GM12878 (cell line): Measurements from ENCODE around the gene AP5B1. TPM values are rescaled to one million over a fixed set of nuclear protein-coding genes. Genes with fewer than 3 reads are reported as not detected.

Experiments
- ATAC-seq: fragments of 200-7000 bp; cut with Tn5 transposase; 3 replicates; pipeline ENCODE4 v1.9.1; 2020; ENCODE audit warnings: mild to moderate bottlenecking, moderate library complexity
- BruUV-seq: library from RNA; stranded (reverse); fragments of 400-500 nt; replicated peaks from 2 replicates; lab custom pipeline; 2021; lab: Mats Ljungman, UMichigan
- CTCF ChIA-PET: fragments of 300-600 bp; sonication (Branson Sonifier 250); formaldehyde crosslinking; extraction: SDS; loops from one replicate; lab custom pipeline; 2021; ENCODE audit warnings: inconsistent platforms; lab: Yijun Ruan, JAX
- POLR2A ChIA-PET: fragments of 350-600 bp; formaldehyde crosslinking; extraction: SDS; loops from one replicate; lab custom pipeline; 2021; ENCODE audit warnings: inconsistent platforms; lab: Charles Lee
- RAD21 ChIA-PET: fragments of 300-600 bp; sonication (Branson Sonifier 250); formaldehyde crosslinking; loops from one replicate; lab custom pipeline; 2023; ENCODE audit warnings: antibody characterized with exemption; ENCODE audit not compliant: unreplicated experiment; lab: Charles Lee
- SMC1A ChIA-PET: fragments of 300-600 bp; sonication (Branson Sonifier 250); formaldehyde crosslinking; loops from one replicate; lab custom pipeline; 2023; ENCODE audit not compliant: unreplicated experiment, uncharacterized antibody; lab: Charles Lee
- DNase-seq: peaks from one replicate; pipeline ENCODE4 v3.0.0-alpha.2; 2011; ENCODE audit warnings: low read depth, low spot score
- FAIRE-seq: peaks from 3 replicates; lab custom pipeline; 2011; peaks lifted over from hg19 to GRCh38; lab: Jason Lieb, UNC
- H2AFZ ChIP-seq: 2 replicates; pipeline ENCODE4 v1.6.0; 2011; ENCODE audit warnings: low read depth, low read length, control low read depth; ENCODE audit not compliant: control insufficient read depth
- H3K27ac ChIP-seq: 2 replicates; pipeline ENCODE4 v1.5.1; 2011; ENCODE audit warnings: control low read depth; ENCODE audit not compliant: control insufficient read depth, insufficient read depth
- H3K27me3 ChIP-seq, 2 experiments: replicated peaks in 1 of 2; 2 replicates each; pipeline versions ENCODE4 v1.6.0 to v1.6.1; 2011; ENCODE audit warnings: low read length in 1 of 2; ENCODE audit not compliant: control insufficient read depth in 2 of 2, insufficient read depth in 2 of 2
- H3K36me3 ChIP-seq, 2 experiments: 2 replicates each; pipeline ENCODE4 v1.5.1; 2011; ENCODE audit warnings: low read length in 1 of 2; ENCODE audit not compliant: control insufficient read depth in 2 of 2, insufficient read depth in 2 of 2
- H3K4me1 ChIP-seq: 2 replicates; pipeline ENCODE4 v1.6.1; 2011; ENCODE audit warnings: mild to moderate bottlenecking, low read length, moderate library complexity, mixed read lengths; ENCODE audit not compliant: control insufficient read depth, insufficient read depth
- H3K4me2 ChIP-seq: 2 replicates; pipeline ENCODE4 v1.6.0; 2011; ENCODE audit warnings: control low read depth; ENCODE audit not compliant: control insufficient read depth, insufficient read depth
- H3K4me3 ChIP-seq: fragments of 200-600 bp; sonication (generic); 2 replicates; pipeline ENCODE4 v1.5.1; 2016
- H3K79me2 ChIP-seq: 2 replicates; pipeline ENCODE4 v1.6.0; 2011; ENCODE audit warnings: low read length; ENCODE audit not compliant: control insufficient read depth, insufficient read depth
- H3K9ac ChIP-seq: 2 replicates; pipeline ENCODE4 v1.8.0; 2011; ENCODE audit warnings: low read length, control low read depth, mixed read lengths; ENCODE audit not compliant: control insufficient read depth, insufficient read depth
- H3K9me3 ChIP-seq: replicated peaks from 3 replicates; pipeline ENCODE4 v1.5.1; 2011; ENCODE audit warnings: mild to moderate bottlenecking, low read length; ENCODE audit not compliant: control insufficient read depth, insufficient read depth
- H4K20me1 ChIP-seq: 2 replicates; pipeline ENCODE4 v1.6.0; 2011; ENCODE audit not compliant: control insufficient read depth, insufficient read depth
- BMI1 ChIP-seq: fragments of 450-650 bp; IDR thresholded peaks from 2 replicates; pipeline ENCODE4 v1.6.1; 2016; ENCODE audit warnings: mild to moderate bottlenecking, moderate library complexity, borderline replicate concordance
- EGR1 ChIP-seq, 2 experiments: IDR thresholded peaks; 1 replicate in 1 of 2; 2 replicates in 1 of 2; pipeline ENCODE4 v1.6.1; 2011 to 2012; ENCODE audit warnings: low read depth in 2 of 2, low read length in 2 of 2, borderline replicate concordance in 1 of 2, mild to moderate bottlenecking in 1 of 2, moderate library complexity in 1 of 2
- HDAC6 ChIP-seq: fragments of 200-600 bp; sonication (generic); IDR thresholded peaks from one replicate; pipeline ENCODE4 v1.8.0; 2017; ENCODE audit warnings: antibody characterized with exemption; ENCODE audit not compliant: unreplicated experiment
- IRF4 ChIP-seq: IDR thresholded peaks from 2 replicates; pipeline ENCODE4 v1.6.1; 2011; ENCODE audit warnings: low read depth, low read length
- MEF2A ChIP-seq: IDR thresholded peaks from 2 replicates; pipeline ENCODE4 v1.6.1; 2011; ENCODE audit warnings: low read depth, mild to moderate bottlenecking, low read length, moderate library complexity; ENCODE audit not compliant: insufficient read depth
- MXI1 ChIP-seq: fragments of 150-350 bp; IDR thresholded peaks from 2 replicates; pipeline ENCODE4 v1.6.1; 2011; ENCODE audit warnings: low read depth, mild to moderate bottlenecking, inconsistent platforms, low read length, improper control_type of control experiment
- NFXL1 ChIP-seq: fragments of 450-650 bp; IDR thresholded peaks from 2 replicates; pipeline ENCODE4 v1.6.1; 2017; ENCODE audit warnings: antibody characterized with exemption, mild to moderate bottlenecking, borderline replicate concordance
- NR2C2 ChIP-seq: IDR thresholded peaks from 2 replicates; pipeline ENCODE4 v1.6.1; 2011; ENCODE audit warnings: borderline replicate concordance, low read depth; ENCODE audit not compliant: control insufficient read depth, insufficient read length
- NR2F1 ChIP-seq: fragments of 450-650 bp; conservative IDR thresholded peaks from 2 replicates; pipeline ENCODE4 v1.6.1; 2017; ENCODE audit warnings: mild to moderate bottlenecking
- RBBP5 ChIP-seq: fragments of 200-600 bp; sonication (generic); conservative IDR thresholded peaks from 2 replicates; pipeline ENCODE4 v1.6.1; 2016
- RUNX3 ChIP-seq: IDR thresholded peaks from 2 replicates; pipeline ENCODE4 v1.6.1; 2012; ENCODE audit warnings: low read length, inconsistent platforms
- STAT3 ChIP-seq: IDR thresholded peaks from 2 replicates; pipeline ENCODE4 v1.6.1; 2011; ENCODE audit warnings: low read depth, low read length, improper control_type of control experiment
- TCF7 ChIP-seq: IDR thresholded peaks from 2 replicates; pipeline ENCODE4 v1.6.1; 2014; ENCODE audit warnings: antibody characterized with exemption, borderline replicate concordance
- ZZZ3 ChIP-seq: IDR thresholded peaks from 2 replicates; pipeline ENCODE4 v1.6.1; 2011; ENCODE audit warnings: low read depth; ENCODE audit not compliant: control insufficient read depth, insufficient read length
- WGBS: methylation state at CpG from one replicate; pipeline ENCODE4 v1.1.6; 2016; ENCODE audit warnings: low lambda C conversion rate; ENCODE audit not compliant: insufficient replicate concordance, insufficient coverage; ENCODE audit errors: missing lambda C conversion rate; 5-methylcytosine and 5-hydroxymethylcytosine counted together
- in situ Hi-C: fragments of 300-500 bp; cut with MboI; formaldehyde crosslinking; loops from 9 replicates; pipeline ENCODE4 v1.14.3; 2018; ENCODE audit warnings: mixed read lengths
- intact Hi-C: fragments of 100-400 bp; cut with micrococcal nuclease; formaldehyde crosslinking; loops from one replicate; pipeline ENCODE4 v1.14.2; 2022; ENCODE audit not compliant: unreplicated experiment
- polyA plus RNA-seq, 11 experiments: library from polyadenylated mRNA; depleted of rRNA in 4 of 11; unstranded in 6 of 11; stranded (reverse) in 5 of 11; fragments of >200 nt; fragmentation: Nextera tagmentation in 4 of 11; fragmentation: Illumina TruSeq in 1 of 11; extraction: Ambion mirVana in 4 of 11; extraction: Trizol in 1 of 11; gene quantifications; 1 replicate in 1 of 11; 2 replicates in 10 of 11; pipeline versions ENCODE4 v1.2.1 to v1.2.3, GENCODE V29; 2011 to 2016; ENCODE audit warnings: inconsistent platforms in 2 of 11, missing spikeins in 2 of 11, low read depth in 1 of 11
- total RNA-seq, 4 experiments: library from RNA; depleted of rRNA in 3 of 4; stranded (reverse); fragments of >200 nt in 3 of 4; fragmentation: Illumina TruSeq in 1 of 4; extraction: Trizol in 1 of 4; gene quantifications; 2 replicates each; pipeline versions ENCODE4 v1.2.1 to v1.2.3, GENCODE V29; 2013 to 2021
- TF ChIP-seq, protein P1 (sequence below): fragments of 450-650 bp; IDR thresholded peaks from 2 replicates; pipeline ENCODE4 v1.6.1; 2017; ENCODE audit warnings: low read depth, mild to moderate bottlenecking, moderate library complexity
- TF ChIP-seq, protein P2 (sequence below), 3 experiments: IDR thresholded peaks in 2 of 3; conservative IDR thresholded peaks in 1 of 3; 2 replicates each; pipeline ENCODE4 v1.5.1; 2011; ENCODE audit warnings: low read depth in 3 of 3, low read length in 3 of 3, mild to moderate bottlenecking in 3 of 3, control low read depth in 2 of 3, moderate library complexity in 2 of 3, inconsistent platforms in 1 of 3, mixed read lengths in 1 of 3; ENCODE audit not compliant: control insufficient read depth in 2 of 3, insufficient read depth in 1 of 3; ENCODE audit errors: extremely low read depth in 1 of 3
- TF ChIP-seq, protein P3 (sequence below): IDR thresholded peaks from 2 replicates; pipeline ENCODE4 v1.6.1; 2011; ENCODE audit warnings: low read depth, mild to moderate bottlenecking, low read length, moderate library complexity, borderline replicate concordance; ENCODE audit errors: extremely low read depth

AP5B1 gene
- total and polyA plus RNA-seq, 10 of the 15 experiments (the other 5 are each of a cell fraction or from before 2014, with no cell fraction given), result 0.47 to 13.1 (median 4.8) TPM

DNA sequence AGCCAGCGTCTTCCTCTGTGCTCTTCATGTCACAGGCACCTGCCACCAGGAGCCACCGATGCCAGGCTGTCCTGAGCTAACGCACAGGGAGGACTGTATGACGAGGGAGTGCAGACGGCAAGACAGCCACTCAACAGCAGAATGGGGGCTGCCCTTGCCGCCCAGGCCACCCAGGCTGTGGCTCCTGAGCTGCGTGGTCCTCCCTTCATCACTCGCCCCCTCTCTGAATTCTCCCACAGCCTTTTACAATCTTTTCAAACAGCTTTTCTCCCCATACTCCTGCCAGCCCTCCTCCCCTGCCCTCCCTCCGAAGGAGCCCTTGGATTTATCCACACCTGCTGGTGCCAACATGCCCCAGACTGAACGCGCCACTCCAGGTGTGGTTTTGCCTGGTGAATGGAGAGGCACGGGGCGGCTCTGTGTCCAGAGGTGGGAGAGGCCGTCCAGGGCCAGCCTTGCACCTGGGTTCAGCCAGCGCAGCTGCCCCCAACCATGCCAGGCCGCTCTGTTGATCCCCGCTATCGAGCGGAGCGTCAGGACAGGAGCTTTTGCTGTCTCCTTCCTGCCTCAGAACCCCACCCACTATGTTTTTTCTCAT, 28.1 kb upstream of the AP5B1 start (continued):
- TF ChIP-seq NFXL1 (no peak), RBBP5 (no peak)
- TF ChIP-seq, protein P1, sequence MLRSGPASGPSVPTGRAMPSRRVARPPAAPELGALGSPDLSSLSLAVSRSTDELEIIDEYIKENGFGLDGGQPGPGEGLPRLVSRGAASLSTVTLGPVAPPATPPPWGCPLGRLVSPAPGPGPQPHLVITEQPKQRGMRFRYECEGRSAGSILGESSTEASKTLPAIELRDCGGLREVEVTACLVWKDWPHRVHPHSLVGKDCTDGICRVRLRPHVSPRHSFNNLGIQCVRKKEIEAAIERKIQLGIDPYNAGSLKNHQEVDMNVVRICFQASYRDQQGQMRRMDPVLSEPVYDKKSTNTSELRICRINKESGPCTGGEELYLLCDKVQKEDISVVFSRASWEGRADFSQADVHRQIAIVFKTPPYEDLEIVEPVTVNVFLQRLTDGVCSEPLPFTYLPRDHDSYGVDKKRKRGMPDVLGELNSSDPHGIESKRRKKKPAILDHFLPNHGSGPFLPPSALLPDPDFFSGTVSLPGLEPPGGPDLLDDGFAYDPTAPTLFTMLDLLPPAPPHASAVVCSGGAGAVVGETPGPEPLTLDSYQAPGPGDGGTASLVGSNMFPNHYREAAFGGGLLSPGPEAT, result no peak
- TF ChIP-seq, protein P2, sequence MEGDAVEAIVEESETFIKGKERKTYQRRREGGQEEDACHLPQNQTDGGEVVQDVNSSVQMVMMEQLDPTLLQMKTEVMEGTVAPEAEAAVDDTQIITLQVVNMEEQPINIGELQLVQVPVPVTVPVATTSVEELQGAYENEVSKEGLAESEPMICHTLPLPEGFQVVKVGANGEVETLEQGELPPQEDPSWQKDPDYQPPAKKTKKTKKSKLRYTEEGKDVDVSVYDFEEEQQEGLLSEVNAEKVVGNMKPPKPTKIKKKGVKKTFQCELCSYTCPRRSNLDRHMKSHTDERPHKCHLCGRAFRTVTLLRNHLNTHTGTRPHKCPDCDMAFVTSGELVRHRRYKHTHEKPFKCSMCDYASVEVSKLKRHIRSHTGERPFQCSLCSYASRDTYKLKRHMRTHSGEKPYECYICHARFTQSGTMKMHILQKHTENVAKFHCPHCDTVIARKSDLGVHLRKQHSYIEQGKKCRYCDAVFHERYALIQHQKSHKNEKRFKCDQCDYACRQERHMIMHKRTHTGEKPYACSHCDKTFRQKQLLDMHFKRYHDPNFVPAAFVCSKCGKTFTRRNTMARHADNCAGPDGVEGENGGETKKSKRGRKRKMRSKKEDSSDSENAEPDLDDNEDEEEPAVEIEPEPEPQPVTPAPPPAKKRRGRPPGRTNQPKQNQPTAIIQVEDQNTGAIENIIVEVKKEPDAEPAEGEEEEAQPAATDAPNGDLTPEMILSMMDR (IDR thresholded peaks at IDR 0.05 in 2 of 3, conservative IDR thresholded peaks at IDR 0.05 in 1 of 3; ENCODE audit: control insufficient read depth in 2 of 3, extremely low read depth in 1 of 3, insufficient read depth in 1 of 3, low read depth in 3 of 3, low read length in 3 of 3), result no peak

DNA sequence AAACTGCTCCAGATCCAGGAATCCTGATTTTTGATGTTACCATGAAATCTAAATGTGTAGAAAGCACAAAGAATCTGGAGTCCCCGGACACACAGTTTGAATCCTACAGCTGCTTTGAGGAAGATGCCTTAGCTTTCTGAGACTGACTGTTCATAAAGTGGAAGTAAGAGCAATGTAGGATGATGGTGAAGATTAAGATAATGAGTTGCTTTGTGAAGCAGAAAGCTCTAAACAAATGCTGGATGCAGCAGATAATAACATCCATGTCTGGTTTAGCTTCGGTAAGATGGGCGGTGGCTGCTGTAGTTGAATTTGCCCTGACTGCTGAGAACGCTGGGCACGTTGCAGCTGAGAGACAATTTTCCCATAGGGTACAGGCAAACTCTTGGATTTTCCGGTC, 26.2 kb upstream of the AP5B1 start:
- no TSS peak for BruUV-seq
- Histone ChIP-seq H3K4me3 (no peak overlapping the region), H3K27me3 (no peaks in the 10 kb centered on the region; a peak in 1 of 4 replicates), H3K4me1 (peaks cover 15% of the 10 kb centered on the region), H3K4me2 (no peak overlapping the region), H3K9me3 (no peaks in the 10 kb centered on the region), H3K79me2 (no peaks in the 10 kb centered on the region), H3K36me3 (no peaks in the 10 kb centered on the region), H4K20me1 (no peaks in the 10 kb centered on the region), H3K9ac (no peak overlapping the region), H3K27ac (no peak overlapping the region), H2AFZ (no peak overlapping the region)
- CTCF ChIA-PET, result interaction anchor here (1.0 to 3.3 kb wide), 4 partner anchors 10 to 35 kb away, joined by 3 to 19 read pairs (median 12); partner anchors contain the start of gene AP5B1
- RAD21 ChIA-PET, result interaction anchor here (0.7 to 1.1 kb wide), 3 partner anchors 10 to 308 kb away, joined by 3 to 4 read pairs (median 3); no protein-coding TSS in a partner anchor
- 63% methylated on average over 6 of the region's 6 CpGs for WGBS
- intact Hi-C loops (no loop called here), in situ Hi-C loops (no loop called here)
- SMC1A ChIA-PET, result interaction anchor here (1.1 to 1.2 kb wide), 2 partner anchors 27 to 95 kb away, joined by 3 read pairs; partner anchors contain the start of gene KAT5
- no peak for DNase-seq
- FAIRE-seq, result no peak
- ATAC-seq, result no peak
- POLR2A ChIA-PET, result interaction anchor here (0.7 to 1.4 kb wide), 2 partner anchors 15 to 23 kb away, joined by 3 to 6 read pairs; no protein-coding TSS in a partner anchor
- TF ChIP-seq IRF4 (no peak), MXI1 (no peak), EGR1 (IDR thresholded peaks at IDR 0.05; ENCODE audit: borderline replicate concordance in 1 of 2, low read depth in 2 of 2, low read length in 2 of 2) (no peak), TCF7 (no peak), HDAC6 (no peak), RUNX3 (no peak), MEF2A (no peak), BMI1 (no peak), NR2F1 (no peak), ZZZ3 (no peak), NR2C2 (no peak), STAT3 (no peak)
- TF ChIP-seq, protein P3, sequence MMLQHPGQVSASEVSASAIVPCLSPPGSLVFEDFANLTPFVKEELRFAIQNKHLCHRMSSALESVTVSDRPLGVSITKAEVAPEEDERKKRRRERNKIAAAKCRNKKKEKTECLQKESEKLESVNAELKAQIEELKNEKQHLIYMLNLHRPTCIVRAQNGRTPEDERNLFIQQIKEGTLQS, result no peak
